ENCODE results near the gene DEPDC1B. TPM values are rescaled to one million over a fixed set of nuclear protein-coding genes. Genes with fewer than 3 reads are reported as not detected.

DEPDC1B gene
- total and polyA plus RNA-seq, 2 experiments from 2014 or later, result 1.8 to 15.7 TPM

GRCh38 chr5:60703944-60704343, 4.0 kb upstream of the DEPDC1B start:
- Histone ChIP-seq H3K4me3 (no peak overlapping the region), H3K27ac (no peak overlapping the region), H3K4me1 (ENCODE audit: low read depth) (no peaks in the 10 kb centered on the region), H3K36me3 (no peaks in the 10 kb centered on the region), H3K9me3 (ENCODE audit: low read depth) (no peaks in the 10 kb centered on the region), H3K27me3 (peaks cover 3% of the 10 kb centered on the region)
- no peak for TF ChIP-seq CTCF (IDR thresholded peaks at IDR 0.05; ENCODE audit: low read depth, low read length)
- no peak for DNase-seq (ENCODE audit: low read depth in 1 of 2, low spot score in 1 of 2)

- Histone ChIP-seq H3K9me3 (ENCODE audit: low read depth) (no peaks in the 10 kb centered on the region), H3K4me3 (no peak overlapping the region), H3K4me1 (ENCODE audit: low read depth) (no peaks in the 10 kb centered on the region), H3K36me3 (no peaks in the 10 kb centered on the region), H3K27ac (no peak overlapping the region), H3K27me3 (peaks cover 3% of the 10 kb centered on the region)
- DNase-seq (ENCODE audit: low read depth in 1 of 2, low spot score in 1 of 2), result no peak
- no peak for TF ChIP-seq CTCF (IDR thresholded peaks at IDR 0.05; ENCODE audit: low read depth, low read length)
Measured at GRCh38 chr5:60701321-60701968, 1.5 kb upstream of the DEPDC1B start.

DNA sequence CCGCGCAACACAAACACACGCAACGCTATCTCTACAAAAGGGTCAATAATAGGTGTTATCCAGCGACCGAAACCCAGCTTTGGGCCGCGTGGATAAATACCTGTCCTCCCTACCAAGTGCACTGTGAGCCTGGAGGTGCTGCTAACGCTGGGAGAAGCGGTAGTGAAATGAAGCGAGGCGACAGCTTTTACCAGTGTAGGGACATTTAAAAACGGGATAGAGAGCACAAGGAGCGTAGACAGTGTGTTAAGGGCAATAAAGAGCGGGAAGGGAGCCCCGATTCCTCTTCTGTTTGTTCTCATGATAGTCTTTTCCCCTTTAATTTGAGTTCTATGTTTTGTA, 421 bp upstream of the DEPDC1B start:
- DNase-seq (ENCODE audit: low read depth in 1 of 2, low spot score in 1 of 2), result no peak
- H3K4me3 ChIP-seq, result peak overlapping the region; percentile 63
- TF ChIP-seq CTCF (IDR thresholded peaks at IDR 0.05; ENCODE audit: low read depth, low read length), result no peak
- no peaks in the 10 kb centered on the region for H3K36me3 ChIP-seq
- H3K27me3 ChIP-seq, result peaks cover 3% of the 10 kb centered on the region
- no peaks in the 10 kb centered on the region for H3K9me3 ChIP-seq (ENCODE audit: low read depth)
- H3K4me1 ChIP-seq (ENCODE audit: low read depth), result no peaks in the 10 kb centered on the region
- H3K27ac ChIP-seq, result peak overlapping the region; percentile 88

GRCh38 chr5:60699288-60699608, 718 bp downstream of the DEPDC1B start:
- no peaks in the 10 kb centered on the region for H3K4me1 ChIP-seq (ENCODE audit: low read depth)
- H3K27me3 ChIP-seq, result peaks cover 3% of the 10 kb centered on the region
- peak overlapping the region; percentile 63 for H3K4me3 ChIP-seq
- TF ChIP-seq CTCF (IDR thresholded peaks at IDR 0.05; ENCODE audit: low read depth, low read length), result no peak
- no peaks in the 10 kb centered on the region for H3K9me3 ChIP-seq (ENCODE audit: low read depth)
- peak overlapping the region; percentile 88 for H3K27ac ChIP-seq
- no peaks in the 10 kb centered on the region for H3K36me3 ChIP-seq
- no peak for DNase-seq (ENCODE audit: low read depth in 1 of 2, low spot score in 1 of 2)

DNA sequence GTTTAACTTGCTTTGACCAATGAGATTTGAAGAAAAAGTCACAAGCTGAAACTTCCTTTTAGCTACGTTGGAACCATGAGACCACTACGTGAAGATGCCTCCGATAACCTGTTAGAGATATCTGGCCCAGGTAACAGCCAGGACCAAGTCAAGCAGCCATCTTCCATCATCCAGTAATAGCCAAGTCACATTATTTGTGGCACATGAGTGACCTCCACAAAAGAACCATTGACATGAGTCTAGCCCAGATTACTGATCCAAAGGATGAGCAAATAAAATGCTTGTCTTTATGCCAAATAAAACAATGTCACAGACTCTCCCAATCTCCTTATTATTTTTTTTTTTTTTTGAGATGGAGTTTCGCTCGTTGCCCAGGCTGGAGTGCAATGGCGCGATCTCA, 1.6 kb downstream of the DEPDC1B start:
- Histone ChIP-seq H3K27ac (no peak overlapping the region), H3K9me3 (ENCODE audit: low read depth) (no peaks in the 10 kb centered on the region), H3K4me3 (no peak overlapping the region), H3K36me3 (no peaks in the 10 kb centered on the region), H3K27me3 (peaks cover 1% of the 10 kb centered on the region), H3K4me1 (ENCODE audit: low read depth) (no peaks in the 10 kb centered on the region)
- TF ChIP-seq CTCF (IDR thresholded peaks at IDR 0.05; ENCODE audit: low read depth, low read length), result no peak
- DNase-seq (ENCODE audit: low read depth in 1 of 2, low spot score in 1 of 2), result no peak

DNA sequence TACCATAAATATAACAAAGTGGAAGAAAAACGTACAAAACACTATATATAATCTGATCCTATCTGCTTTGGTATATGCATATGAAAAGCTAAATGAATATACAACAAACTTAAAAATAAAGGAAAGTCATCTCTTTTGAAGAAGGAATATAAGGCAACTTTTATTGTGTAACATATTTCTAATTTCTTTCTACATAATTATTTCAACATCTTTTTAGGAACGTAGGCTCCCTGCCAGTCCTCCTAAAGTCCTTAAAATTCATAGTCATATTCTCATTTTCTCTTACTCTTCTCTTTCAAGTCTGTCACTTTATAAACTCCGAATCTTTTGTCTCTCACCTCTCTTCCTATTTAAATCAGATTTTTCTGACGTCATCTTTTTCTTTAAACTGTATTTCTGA, 9.6 kb downstream of the DEPDC1B start:
- no peak overlapping the region for H3K4me3 ChIP-seq
- no peaks in the 10 kb centered on the region for H3K4me1 ChIP-seq (ENCODE audit: low read depth)
- no peaks in the 10 kb centered on the region for H3K9me3 ChIP-seq (ENCODE audit: low read depth)
- TF ChIP-seq CTCF (IDR thresholded peaks at IDR 0.05; ENCODE audit: low read depth, low read length), result no peak
- no peaks in the 10 kb centered on the region for H3K36me3 ChIP-seq
- H3K27me3 ChIP-seq, result no peaks in the 10 kb centered on the region
- H3K27ac ChIP-seq, result no peak overlapping the region
- DNase-seq (ENCODE audit: low read depth in 1 of 2, low spot score in 1 of 2), result no peak

Data from cardiac muscle cell (in vitro differentiated cells and primary cell).